VCaP (cell line): Measurements from ENCODE around the gene SIRT4.
A peak's percentile ranks its signal among the peaks of the same experiment; 100 is the strongest.

Source experiments
- H3K27ac ChIP-seq: fragments of 450-650 bp; 2 replicates; pipeline ENCODE4 v1.5.1; 2017
- CTCF ChIP-seq: fragments of 450-650 bp; conservative IDR thresholded peaks from 2 replicates; pipeline ENCODE4 v1.5.1; 2017; ENCODE audit warnings: mild to moderate bottlenecking, moderate library complexity

SIRT4 gene

GRCh38 chr12:120346031-120346430 is 43.9 kb downstream of the SIRT4 start:
- TF ChIP-seq CTCF = no peak

GRCh38 chr12:120346681-120347080 is 44.6 kb downstream of the SIRT4 start:
- TF ChIP-seq CTCF = peak; percentile 27; the same call in 1 of the 2 replicates
- H3K27ac ChIP-seq = no peak overlapping the region

More at GRCh38 chr12:120346031-120346430, 43.9 kb downstream of the SIRT4 start:
- no peak overlapping the region for H3K27ac ChIP-seq

- no peak overlapping the region for H3K27ac ChIP-seq
- TF ChIP-seq CTCF = no peak
These were observed 45.6 kb downstream of the SIRT4 start for GRCh38 chr12:120347766-120348165.

GRCh38 chr12:120350576-120351350 is 48.6 kb downstream of the SIRT4 start:
- H3K27ac ChIP-seq = peak overlapping the region; percentile 45

GRCh38 chr12:120352117-120352516 is 50.0 kb downstream of the SIRT4 start:
- no peak for TF ChIP-seq CTCF
- no peak overlapping the region for H3K27ac ChIP-seq

More at GRCh38 chr12:120350576-120351350, 48.6 kb downstream of the SIRT4 start:
- TF ChIP-seq CTCF = no peak

GRCh38 chr12:120353136-120353535 is 51.0 kb downstream of the SIRT4 start:
- no peak overlapping the region for H3K27ac ChIP-seq
- TF ChIP-seq CTCF = no peak

GRCh38 chr12:120353556-120354317 is 51.6 kb downstream of the SIRT4 start:
- TF ChIP-seq CTCF = no peak
- H3K27ac ChIP-seq = no peak overlapping the region
